Anterior cingulate cortex (tissue), 58 donors: Measurements from ENCODE around the gene LIG3.
"Not testable (repeated sequence)": the region's sequence is repeated elsewhere in the genome, so short reads cannot be mapped to it uniquely, and the experiment has no call there.

ENCODE experiments used
- DNase-seq, 58 donors: peaks; one replicate each; lab custom pipeline; 2025; lab: John Stamatoyannopoulos, UW

LIG3 gene

DNA sequence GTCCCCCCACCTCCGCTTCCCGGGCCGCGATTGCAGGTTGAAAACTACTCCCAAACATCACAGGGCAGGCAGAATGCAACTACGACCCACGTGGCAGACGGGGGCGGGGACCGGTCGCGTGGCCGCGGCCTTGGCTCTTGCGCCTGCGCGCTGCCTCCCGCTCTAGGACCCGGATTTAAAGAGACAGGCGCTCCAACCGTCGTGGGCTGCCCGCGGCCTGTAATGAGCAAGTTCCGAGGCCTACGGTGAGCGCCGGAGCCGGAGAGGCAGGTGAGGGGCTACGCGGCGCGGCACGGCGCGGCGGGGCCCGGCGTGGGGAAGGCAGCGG lies at the start of gene LIG3:
Gene LIG3 (plus strand): TSS at position 160 of the 328 bp plus-strand sequence. CDS start 2,494 bp downstream, outside the sequence.
- peak; percentile 44 to 93 (median 89) for DNase-seq

DNA sequence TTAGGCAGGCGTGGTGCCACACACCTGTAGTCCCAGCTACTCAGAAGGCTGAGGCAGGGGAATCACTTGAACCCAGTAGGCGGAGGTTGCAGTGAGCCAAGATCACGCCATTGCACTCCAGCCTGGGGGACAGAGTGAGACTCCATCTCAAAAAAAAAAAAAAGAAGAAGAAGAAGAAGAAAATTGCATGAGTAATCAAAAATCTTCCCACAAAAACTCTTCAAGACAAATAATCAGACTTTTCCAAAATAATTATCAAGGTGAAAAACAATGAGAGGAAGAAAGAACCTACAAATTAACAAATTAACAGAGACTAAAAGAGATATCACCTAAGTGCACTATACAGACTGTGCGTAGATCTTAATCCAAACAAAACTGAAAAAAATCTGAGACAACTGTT lies 29.5 kb upstream of the LIG3 start:
- not testable (repeated sequence) for DNase-seq

GRCh38 chr17:34958438-34958837 lies 21.9 kb upstream of the LIG3 start:
- DNase-seq = no peak

DNA sequence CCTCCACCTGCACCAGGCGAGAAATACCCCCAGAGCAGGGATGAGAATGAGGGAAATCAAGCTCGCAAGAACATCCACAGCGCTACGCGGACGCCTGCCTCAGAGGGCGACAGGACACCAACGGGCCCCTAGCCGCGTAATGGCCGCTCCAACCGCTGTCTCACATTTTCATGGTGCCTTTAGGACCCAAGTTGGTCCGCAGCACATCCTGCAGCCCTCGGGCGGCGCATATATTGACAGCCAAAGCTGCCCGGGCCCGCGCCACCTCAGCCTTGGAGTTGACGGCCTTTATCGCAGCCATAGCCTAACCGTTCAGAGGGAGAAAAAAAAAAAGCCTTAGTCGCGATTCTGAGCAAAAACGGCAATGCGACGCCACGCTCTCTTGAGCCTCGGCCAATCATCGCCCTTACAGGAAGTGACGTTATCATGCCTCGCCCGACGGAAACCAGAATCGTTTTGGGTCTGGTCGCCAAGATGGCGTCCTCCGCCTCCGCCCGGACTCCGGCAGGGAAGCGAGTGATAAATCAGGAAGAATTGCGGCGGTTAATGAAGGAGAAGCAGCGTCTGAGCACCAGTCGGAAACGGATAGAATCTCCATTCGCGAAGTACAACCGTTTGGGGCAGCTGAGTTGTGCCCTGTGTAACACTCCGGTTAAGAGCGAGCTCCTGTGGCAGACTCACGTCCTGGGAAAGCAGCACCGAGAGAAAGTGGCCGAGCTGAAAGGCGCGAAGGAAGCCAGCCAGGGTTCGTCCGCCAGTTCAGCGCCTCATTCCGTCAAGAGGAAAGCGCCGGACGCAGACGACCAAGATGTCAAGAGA lies 19.0 kb upstream of the LIG3 start, which contains the start of the genes CCT6B and ZNF830:
Gene CCT6B (minus strand): TSS at position 368 of the 819 bp plus-strand sequence. CDS start 67 bp downstream, at position 301.
Gene ZNF830 (plus strand): TSS at position 448 of the 819 bp plus-strand sequence. CDS start 27 bp downstream, at position 475.
- DNase-seq = peak; percentile 37 to 93 (median 86)

GRCh38 chr17:34974179-34974578 lies 6.1 kb upstream of the LIG3 start:
- DNase-seq = no peak

DNA sequence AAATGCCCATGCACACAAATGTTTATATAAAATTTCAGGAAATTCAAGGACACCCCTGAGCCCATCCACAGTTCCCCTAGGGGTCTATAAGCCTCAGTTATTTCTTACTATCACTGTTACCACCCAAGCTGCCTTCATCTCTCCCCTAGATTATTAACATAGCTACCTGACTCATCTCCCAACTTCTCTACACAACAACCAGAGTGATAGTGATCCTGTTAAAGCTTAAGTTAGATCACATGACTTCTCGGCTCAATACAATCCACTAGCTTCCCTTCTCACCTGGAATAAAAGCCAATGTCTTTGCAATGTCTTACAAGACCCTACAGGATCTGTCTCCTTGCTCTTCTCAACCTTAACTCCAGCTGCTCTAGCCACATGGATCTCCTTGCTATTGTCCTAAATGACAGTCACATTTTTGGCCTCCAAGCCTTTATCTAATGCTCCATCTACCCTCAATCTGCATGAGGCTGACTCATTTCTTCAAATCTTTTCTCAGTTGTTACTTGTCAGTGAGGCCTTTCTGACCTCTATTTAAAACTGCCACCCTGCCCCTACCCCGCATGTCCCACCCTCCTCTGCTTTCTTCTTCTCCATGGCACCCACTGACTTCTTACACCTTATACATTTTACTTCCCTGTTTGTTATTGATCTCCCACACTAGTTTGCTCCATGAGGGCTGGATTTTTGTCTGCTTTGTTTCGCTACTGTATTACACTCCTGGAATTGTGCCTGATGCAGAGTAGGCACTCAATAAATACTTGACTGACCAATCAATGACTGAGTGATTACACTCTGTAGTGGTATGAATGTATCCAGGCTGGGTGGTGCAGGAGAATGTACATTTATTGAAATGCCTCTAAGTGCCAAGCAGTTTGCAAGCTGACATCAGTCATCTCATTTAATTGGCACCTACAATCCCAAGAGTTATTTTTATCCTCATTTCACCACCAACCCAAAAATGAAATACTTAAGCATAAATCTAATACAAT lies 5.2 kb upstream of the LIG3 start:
- DNase-seq = no peak

DNA sequence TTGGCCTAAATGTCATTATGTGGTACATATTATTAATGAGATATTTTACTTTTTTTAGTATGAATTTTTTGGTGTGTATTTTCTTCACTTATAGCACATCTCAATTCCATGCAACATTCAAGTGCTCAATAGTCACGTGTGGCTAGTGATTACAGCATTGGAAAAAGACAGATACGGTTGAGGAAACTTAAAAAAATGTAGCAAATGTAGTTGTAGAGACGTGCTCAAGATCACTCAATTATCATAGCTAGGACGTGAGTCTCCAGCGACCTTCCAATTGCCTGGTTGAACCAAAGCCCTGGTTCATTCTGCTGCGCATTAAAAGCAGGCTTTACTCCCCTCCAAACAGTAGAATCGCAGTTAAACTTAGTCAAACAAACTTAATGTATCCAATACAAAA lies 1.2 kb upstream of the LIG3 start:
- DNase-seq = no peak

- no peak for DNase-seq
Measured at GRCh38 chr17:34979650-34980352, 511 bp upstream of the LIG3 start.

GRCh38 chr17:34980681-34981537 lies 597 bp downstream of the LIG3 start:
- DNase-seq = peak in 52 of 58 donors; percentile 17 to 93 (median 79)

DNA sequence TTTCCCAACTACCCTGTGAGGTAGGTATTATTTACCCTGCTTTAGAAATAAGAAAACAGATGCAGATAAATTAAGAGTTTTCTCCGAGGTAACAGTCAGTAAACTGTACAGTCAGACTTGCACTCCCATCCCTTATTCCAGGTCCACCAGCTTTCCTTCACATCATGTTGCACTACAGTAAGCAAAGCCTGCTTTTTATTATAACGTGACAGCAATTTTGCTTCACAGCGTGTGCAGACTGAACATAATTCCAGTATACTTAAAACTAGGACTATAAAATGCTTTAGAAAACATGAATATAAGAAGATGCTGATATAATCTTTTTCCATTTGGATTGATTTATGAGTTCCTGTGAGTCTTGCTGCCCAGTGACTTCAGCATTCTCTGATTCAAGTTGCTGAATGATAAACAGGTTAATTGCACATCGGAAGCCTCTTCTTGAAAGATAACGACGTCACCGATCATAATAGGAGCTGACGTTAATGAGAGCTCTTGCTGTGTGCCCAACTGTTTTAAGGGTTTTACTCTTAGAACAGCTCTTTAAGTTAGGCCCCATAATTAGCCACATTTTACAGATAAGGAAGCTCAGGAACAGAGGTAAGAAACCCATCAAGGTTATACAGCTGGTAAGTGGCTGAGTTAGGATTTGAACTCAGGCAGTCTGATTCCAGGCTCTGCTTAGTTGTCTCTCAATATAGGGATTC lies 1.4 kb downstream of the LIG3 start:
- DNase-seq = no peak

DNA sequence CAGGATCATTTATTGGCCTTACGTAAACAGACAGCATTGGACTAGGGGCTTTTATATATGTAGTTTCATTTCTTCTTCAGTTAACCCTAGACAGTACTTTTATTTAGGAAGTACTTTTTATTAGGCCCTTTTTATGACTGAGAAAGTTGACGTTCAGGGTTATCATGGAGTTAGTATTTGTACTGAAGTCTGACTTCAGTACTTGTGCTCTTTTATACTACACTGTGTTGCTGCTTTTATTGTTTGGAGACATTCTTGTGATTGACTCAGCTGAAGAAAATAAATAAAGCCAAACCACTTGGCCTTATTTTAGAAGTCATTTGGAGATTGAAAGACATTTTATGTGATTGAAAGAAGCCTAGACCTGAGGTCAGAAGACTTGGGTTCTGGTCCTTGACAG lies 6.9 kb downstream of the LIG3 start:
- DNase-seq = no peak

DNA sequence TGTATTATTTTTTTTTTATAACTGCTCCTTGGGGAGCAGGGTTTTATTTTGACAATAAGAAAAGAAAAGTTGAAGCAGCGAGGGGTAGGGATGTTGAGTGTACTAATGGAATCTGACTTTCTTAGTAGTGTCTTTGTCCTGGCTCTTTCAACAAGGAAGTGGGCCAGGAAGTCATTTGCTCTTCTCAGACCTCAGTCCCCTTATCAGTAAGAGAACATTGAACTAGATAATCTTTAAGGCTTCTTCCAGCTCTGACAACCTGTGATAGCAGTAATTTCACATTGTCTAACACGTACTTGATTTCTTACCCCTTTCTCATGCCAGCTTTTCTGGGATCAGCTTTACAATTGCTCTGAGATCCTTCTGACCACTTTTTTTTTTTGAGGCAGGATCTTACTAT lies 8.3 kb downstream of the LIG3 start:
- no peak for DNase-seq

DNA sequence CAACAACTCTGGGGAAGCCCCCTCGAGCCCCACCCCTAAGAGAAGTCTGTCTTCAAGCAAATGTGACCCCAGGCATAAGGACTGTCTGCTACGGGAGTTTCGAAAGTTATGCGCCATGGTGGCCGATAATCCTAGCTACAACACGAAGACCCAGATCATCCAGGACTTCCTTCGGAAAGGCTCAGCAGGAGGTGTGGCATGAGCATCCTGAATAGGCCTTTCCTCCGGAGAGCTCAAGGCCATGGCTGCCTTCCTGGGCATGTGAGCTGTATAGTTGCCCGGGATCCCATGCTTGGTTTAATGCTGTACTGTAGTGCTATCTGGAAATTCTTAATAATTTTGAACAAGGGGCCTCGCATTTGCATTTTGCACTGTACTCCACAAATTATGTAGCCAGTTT lies 9.2 kb downstream of the LIG3 start:
- no peak for DNase-seq

GRCh38 chr17:34990921-34991365 lies 10.6 kb downstream of the LIG3 start:
- peak in 1 of 58 donors; percentile 3 for DNase-seq

GRCh38 chr17:34991606-34992005 lies 11.3 kb downstream of the LIG3 start:
- no peak for DNase-seq

- DNase-seq = no peak
Measured at GRCh38 chr17:34993031-34993430, 12.7 kb downstream of the LIG3 start.

DNA sequence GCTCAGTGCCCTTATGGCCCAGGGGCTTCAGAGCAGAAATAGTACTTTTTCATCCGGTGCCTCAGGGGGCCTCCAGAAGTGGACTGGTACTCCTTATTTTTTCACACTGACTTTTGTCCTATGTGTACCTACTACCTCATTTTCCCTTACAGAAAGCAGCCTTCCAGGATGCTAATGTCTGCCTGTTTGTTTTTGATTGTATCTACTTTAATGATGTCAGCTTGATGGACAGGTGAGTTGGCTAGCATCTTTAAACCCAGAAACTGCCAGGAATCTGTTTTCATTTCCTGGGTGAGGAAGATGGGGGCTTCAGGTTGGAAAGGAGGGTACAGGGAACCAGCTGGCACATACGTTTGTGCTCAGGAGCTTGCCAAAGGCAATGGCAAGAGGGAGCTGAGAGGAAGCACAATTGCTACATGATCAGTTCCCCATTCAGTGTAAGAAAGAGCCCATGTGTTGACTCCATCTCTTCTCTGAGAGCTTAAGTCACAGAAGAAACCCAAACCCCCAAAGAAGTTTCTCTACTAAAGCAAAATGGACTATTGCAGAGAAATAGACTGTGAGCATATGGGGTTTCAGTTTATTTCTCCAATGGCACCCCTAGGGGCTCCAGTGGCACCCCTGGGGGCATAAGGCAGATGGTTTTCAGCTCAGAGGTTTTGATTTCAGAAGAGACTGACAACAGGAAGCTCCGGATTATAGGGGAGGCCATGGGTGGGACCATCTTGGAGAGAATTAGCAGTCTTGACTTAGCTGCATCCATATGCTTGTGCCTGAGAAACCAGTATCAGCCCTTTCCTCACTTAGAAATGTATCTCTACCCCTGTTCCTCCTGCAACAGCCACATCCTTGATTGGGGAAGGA lies 16.3 kb downstream of the LIG3 start:
- no peak for DNase-seq

GRCh38 chr17:34997355-34997862 lies 17.1 kb downstream of the LIG3 start:
- DNase-seq = no peak
